Coronary artery (tissue), 2 donors: Measurements from ENCODE around the gene KRTAP10-9.
A peak's percentile ranks its signal among the peaks of the same experiment; 100 is the strongest.
"Not testable (repeated sequence)": the region's sequence is repeated elsewhere in the genome, so short reads cannot be mapped to it uniquely, and the experiment has no call there.

ENCODE experiments used
- DNase-seq: peaks from one replicate; pipeline ENCODE4 v3.0.0-alpha.2; 2017; ENCODE audit warnings: low spot score
- H3K27ac ChIP-seq, 2 donors: fragments of 200-600 bp; sonication (generic); one replicate each; pipeline ENCODE4 v1.5.1; 2016 to 2019
- H3K4me3 ChIP-seq: fragments of 200-600 bp; sonication (generic); 2 replicates; pipeline ENCODE4 v1.5.1; 2016; ENCODE audit warnings: mild to moderate bottlenecking, moderate library complexity
- CTCF ChIP-seq: fragments of 200-600 bp; sonication (generic); IDR thresholded peaks from one replicate; pipeline ENCODE4 v1.5.1; 2019; ENCODE audit warnings: antibody characterized with exemption

KRTAP10-9 gene

GRCh38 chr21:44630440-44630839 is 3.5 kb downstream of the KRTAP10-9 start:
- H3K4me3 ChIP-seq = no peak overlapping the region
- DNase-seq = no peak
- no peak overlapping the region for H3K27ac ChIP-seq
- no peak for TF ChIP-seq CTCF

DNA sequence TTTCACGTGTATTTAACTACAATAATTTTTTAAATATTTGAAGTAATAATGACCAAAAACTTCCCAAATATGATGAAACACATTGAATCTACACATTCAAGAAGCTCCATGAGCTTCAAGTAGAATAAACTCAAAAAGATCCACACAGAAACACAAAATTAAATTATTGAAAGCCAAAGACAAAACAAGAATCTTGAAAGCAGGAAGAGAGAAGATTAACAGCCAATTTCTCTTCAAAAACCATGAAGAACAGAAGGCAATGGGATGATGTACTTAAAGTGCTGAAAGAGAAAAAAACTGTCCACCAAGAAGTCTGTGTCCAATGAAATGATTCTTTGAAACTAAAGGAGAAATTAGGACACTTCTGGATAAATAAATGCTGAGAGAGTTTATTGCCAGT is 5.2 kb downstream of the KRTAP10-9 start:
- DNase-seq = no peak
- H3K4me3 ChIP-seq = no peak overlapping the region
- TF ChIP-seq CTCF = no peak
- H3K27ac ChIP-seq = no peak overlapping the region

DNA sequence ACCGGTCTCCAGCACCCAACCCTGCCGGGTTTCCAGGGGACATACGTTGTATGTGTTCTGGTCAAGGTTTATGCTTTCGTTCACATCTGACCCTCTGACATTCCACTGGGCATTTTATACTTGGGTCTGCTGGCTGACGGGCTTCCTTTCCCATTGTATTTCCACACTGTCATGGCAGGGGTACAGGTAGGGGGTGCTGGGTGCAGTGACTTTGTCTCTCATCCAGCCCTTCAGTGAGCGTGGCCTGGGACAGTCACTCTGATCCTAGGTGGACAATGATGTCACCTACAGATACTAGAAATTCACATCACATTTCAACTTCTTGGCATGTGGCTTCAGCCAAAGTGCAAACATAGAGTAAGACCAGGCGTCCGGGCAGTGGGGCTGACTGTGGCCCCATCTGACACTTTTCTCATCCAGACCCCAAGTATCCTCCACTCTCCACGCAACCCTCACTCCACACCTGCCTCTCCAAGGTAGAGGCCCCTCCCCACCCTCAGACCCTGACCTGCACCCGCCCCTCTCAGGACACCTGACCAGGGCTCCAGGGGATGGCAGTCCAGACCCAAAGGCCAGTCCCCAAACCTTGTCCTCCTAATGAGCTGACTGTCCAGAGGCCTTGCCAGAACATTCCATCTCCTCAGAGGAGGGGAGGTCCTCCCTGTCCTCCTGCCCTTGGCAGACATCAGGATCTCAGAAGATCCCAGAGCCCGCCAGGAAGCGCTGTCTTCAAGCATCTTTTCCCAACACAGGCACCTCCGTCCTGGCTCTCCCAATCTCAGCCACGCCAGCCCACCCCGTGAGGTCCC is 9.5 kb downstream of the KRTAP10-9 start:
- TF ChIP-seq CTCF = no peak
- DNase-seq = peak; percentile 47

GRCh38 chr21:44637018-44637850 is 10.3 kb downstream of the KRTAP10-9 start, which contains the start of gene KRTAP10-10:
Gene KRTAP10-10 (plus strand): TSS chr21:44637356. CDS start chr21:44637418, 62 bp downstream.
- no peak for TF ChIP-seq CTCF
- Histone ChIP-seq H3K27ac (no peak within 1 kb of the TSS), H3K4me3 (no peak within 1 kb of the TSS)
- DNase-seq = peak; percentile 58

More for the DNA sequence above, 9.5 kb downstream of the KRTAP10-9 start:
- no peak overlapping the region for H3K27ac ChIP-seq
- H3K4me3 ChIP-seq = no peak overlapping the region

DNA sequence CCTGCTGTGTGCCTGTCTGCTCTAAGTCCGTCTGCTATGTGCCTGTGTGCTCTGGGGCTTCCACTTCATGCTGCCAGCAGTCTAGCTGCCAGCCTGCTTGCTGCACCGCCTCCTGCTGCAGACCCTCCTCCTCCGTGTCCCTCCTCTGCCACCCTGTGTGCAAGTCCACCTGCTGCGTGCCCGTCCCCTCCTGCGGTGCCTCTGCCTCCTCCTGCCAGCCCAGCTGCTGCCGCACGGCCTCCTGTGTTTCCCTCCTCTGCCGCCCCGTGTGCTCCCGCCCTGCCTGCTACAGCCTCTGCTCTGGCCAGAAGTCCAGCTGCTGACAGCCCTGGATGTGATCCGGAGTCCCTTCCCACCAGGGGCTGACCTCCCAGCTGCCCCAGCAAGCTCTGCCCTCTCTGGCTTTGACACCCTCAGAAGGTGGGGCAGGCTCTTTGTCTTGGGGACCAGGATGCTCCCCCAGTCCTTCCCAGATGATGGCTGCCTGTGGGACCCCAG is 11.0 kb downstream of the KRTAP10-9 start:
- H3K4me3 ChIP-seq, H3K27ac ChIP-seq: not testable (repeated sequence)
- peak; percentile 53 for DNase-seq

DNA sequence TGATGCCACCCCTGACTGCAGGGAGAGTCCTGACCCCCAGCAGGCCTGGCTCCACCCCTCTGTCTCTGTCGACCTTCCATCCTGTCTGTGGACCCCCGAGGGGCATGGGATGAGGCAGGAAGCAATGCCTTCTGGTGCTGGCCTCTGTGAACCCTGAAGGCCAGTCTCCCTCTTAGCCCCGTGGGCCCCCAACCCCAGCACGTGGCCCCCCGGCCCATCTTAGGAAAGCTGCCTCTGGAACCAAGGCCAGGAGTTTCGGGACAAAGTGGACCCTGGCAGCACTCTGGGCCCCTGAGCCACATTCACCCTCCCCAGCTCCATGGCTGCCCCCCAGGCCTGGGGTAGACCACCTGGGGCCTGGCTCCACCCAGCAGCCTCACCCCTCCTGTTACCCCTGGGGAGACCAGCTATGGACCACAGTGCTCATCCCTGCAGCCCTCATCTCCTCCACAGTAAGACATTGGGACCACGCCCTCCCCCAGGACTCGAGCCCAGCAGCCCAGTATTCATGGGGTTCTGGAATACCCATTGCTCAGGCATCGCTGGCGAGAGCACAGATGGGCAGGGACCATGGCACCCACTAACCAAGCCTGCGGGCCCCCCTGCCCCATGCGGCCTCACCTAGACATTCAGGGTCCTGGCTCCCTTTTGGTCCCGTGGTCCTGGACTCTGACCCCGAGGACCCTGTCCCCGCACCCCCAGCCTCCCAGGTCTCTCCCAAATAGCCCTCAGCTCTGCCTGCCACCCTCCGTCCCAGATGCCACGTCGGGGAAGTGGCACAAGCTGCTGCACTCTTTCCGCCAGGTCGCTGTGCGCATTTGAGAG is 11.8 kb downstream of the KRTAP10-9 start:
- H3K27ac ChIP-seq, H3K4me3 ChIP-seq: not testable (repeated sequence)
- DNase-seq = peak; percentile 60

DNA sequence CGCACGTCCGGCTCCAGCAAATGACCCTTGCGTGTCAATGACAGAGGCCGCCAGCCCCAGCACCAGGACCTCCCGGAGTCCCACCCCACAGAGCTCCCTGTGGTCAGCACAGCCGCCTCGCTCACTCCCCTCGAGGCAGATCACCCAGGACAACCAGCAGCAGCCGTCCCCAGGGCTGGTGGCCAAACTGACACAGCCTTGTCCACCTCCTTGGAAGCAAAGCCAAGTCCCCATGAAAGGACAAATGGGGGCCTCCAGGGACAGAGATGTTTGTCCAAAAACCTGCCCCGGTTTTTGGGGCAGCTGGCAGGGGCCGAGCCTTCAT is 12.4 kb downstream of the KRTAP10-9 start:
- no peak for TF ChIP-seq CTCF
- Histone ChIP-seq H3K4me3 (no peak overlapping the region), H3K27ac (no peak overlapping the region)
- peak; percentile 56 for DNase-seq
